IgD-negative memory B cell (primary cell): Measurements from ENCODE around the gene ZRANB1. TPM values are rescaled to one million over a fixed set of nuclear protein-coding genes. Genes with fewer than 3 reads are reported as not detected.

ENCODE experiments used
- H3K27ac Mint-ChIP-seq, 3 donors: one replicate each; pipeline ENCODE4 v1.8.0; 2020 to 2022; ENCODE audit warnings: mild to moderate bottlenecking in 3 of 3, mixed read lengths in 3 of 3, moderate library complexity in 1 of 3
- H3K27me3 Mint-ChIP-seq: one replicate; pipeline ENCODE4 v1.8.0; 2021; ENCODE audit warnings: mixed read lengths
- H3K36me3 Mint-ChIP-seq: one replicate; pipeline ENCODE4 v1.8.0; 2020; ENCODE audit warnings: mild to moderate bottlenecking, mixed read lengths
- H3K4me1 Mint-ChIP-seq, 3 donors: one replicate each; pipeline ENCODE4 v1.8.0; 2020 to 2022; ENCODE audit warnings: mixed read lengths in 3 of 3, mild to moderate bottlenecking in 1 of 3
- H3K4me3 Mint-ChIP-seq, 4 donors: one replicate each; pipeline ENCODE4 v1.8.0; 2020 to 2022; ENCODE audit warnings: mild to moderate bottlenecking in 4 of 4, mixed read lengths in 4 of 4, moderate library complexity in 3 of 4
- H3K9me3 Mint-ChIP-seq, 3 donors: one replicate each; pipeline ENCODE4 v1.8.0; 2020 to 2021; ENCODE audit warnings: mixed read lengths in 3 of 3, mild to moderate bottlenecking in 1 of 3
- polyA plus RNA-seq: library from polyadenylated mRNA; unstranded; fragments of 300-500 nt; fragmentation: Illumina TruSeq; gene quantifications from one replicate; pipeline ENCODE4 v1.2.3, GENCODE V29; 2021

The ZRANB1 gene
- polyA plus RNA-seq, 1 donor from 2014 or later = 8.4 TPM

- Mint-ChIP-seq H3K4me1 (no peaks in the 10 kb centered on the region), H3K27ac (no peak overlapping the region)
Observed at GRCh38 chr10:125006921-125007426, 65.1 kb downstream of the ZRANB1 start.

GRCh38 chr10:125007436-125007835 lies 65.5 kb downstream of the ZRANB1 start:
- H3K36me3 Mint-ChIP-seq = no peaks in the 10 kb centered on the region
- H3K4me3 Mint-ChIP-seq = no peak overlapping the region
- H3K27me3 Mint-ChIP-seq = peaks cover 11% of the 10 kb centered on the region
- H3K4me1 Mint-ChIP-seq = no peaks in the 10 kb centered on the region
- H3K27ac Mint-ChIP-seq = no peak overlapping the region
- H3K9me3 Mint-ChIP-seq = no peaks in the 10 kb centered on the region

More at GRCh38 chr10:125006921-125007426, 65.1 kb downstream of the ZRANB1 start:
- Mint-ChIP-seq H3K27me3 (peaks cover 9% of the 10 kb centered on the region), H3K4me3 (no peak overlapping the region), H3K9me3 (no peaks in the 10 kb centered on the region), H3K36me3 (no peaks in the 10 kb centered on the region)

GRCh38 chr10:125008689-125009638 lies 67.0 kb downstream of the ZRANB1 start:
- H3K9me3 Mint-ChIP-seq = no peaks in the 10 kb centered on the region
- no peak overlapping the region for H3K27ac Mint-ChIP-seq
- H3K4me1 Mint-ChIP-seq = no peaks in the 10 kb centered on the region
- H3K4me3 Mint-ChIP-seq = no peak overlapping the region
- peaks cover 15% of the 10 kb centered on the region for H3K27me3 Mint-ChIP-seq
- no peaks in the 10 kb centered on the region for H3K36me3 Mint-ChIP-seq

DNA sequence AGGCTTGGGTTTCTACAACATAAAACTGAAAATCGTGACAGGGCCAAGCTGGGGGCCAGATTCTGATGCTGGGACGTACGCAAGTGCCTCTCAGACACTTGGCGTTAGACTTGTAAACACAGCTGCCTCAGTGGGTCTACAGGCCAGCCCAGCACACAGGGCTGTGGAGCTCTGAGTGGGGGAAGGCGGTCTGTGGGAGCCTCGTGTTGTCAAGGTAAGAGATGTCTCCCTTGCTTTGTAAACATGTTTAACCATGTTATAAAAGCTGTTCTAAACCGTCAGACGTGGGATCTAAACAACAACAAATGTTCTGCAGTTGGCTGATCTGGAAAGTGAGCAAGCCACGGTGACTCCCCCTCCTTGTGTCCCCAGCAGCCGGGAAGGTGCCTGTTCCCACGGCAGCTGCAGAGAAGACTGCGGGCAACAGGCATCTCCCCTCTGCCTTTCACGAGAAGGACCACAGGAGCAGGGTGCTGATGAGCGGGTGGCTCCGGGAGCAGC lies 67.8 kb downstream of the ZRANB1 start:
- Mint-ChIP-seq H3K4me1 (no peaks in the 10 kb centered on the region), H3K4me3 (no peak overlapping the region), H3K36me3 (no peaks in the 10 kb centered on the region), H3K27ac (no peak overlapping the region), H3K27me3 (peaks cover 16% of the 10 kb centered on the region), H3K9me3 (no peaks in the 10 kb centered on the region)

GRCh38 chr10:125010362-125010761 lies 68.4 kb downstream of the ZRANB1 start:
- Mint-ChIP-seq H3K27ac (no peak overlapping the region), H3K27me3 (peaks cover 16% of the 10 kb centered on the region), H3K9me3 (no peaks in the 10 kb centered on the region), H3K4me3 (no peak overlapping the region), H3K36me3 (no peaks in the 10 kb centered on the region), H3K4me1 (no peaks in the 10 kb centered on the region)

DNA sequence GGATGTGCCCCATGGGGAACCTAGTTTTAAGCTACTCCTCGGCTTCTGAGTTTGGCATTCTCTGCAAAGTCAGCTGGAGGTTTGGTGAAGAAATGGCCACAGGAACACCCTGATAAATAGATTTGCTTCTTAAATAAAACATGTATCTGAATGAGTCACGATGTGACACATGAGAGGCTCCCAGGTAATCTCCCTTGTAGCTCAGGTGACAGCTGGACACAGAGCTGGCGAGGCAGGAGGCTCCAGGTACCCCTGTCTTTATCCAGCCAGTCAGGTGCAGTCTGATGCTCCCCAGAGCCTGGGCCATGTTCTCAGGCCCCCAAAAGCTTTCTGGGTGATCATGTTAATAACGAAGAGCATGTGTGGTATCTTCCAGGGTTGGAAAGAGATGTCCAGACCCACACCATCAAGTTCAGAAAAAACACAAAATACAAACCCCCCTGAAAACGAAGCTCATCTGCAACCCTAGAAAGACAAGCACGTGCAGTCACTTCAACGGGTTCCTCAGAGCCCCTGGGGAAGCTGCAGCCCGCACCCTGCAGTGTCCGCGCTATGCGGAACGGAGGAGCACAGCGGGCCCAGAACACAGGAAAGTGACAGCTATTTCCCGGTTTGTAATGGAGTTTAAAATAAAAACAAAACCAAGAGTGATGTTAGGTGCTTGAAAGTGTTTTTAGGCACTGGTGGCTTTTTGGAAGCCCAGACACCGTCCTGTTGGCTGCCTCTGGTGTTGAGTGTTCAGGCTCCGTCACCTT lies 69.4 kb downstream of the ZRANB1 start:
- H3K9me3 Mint-ChIP-seq = no peaks in the 10 kb centered on the region
- H3K4me3 Mint-ChIP-seq = no peak overlapping the region
- H3K27ac Mint-ChIP-seq = no peak overlapping the region
- no peaks in the 10 kb centered on the region for H3K36me3 Mint-ChIP-seq
- peaks cover 13% of the 10 kb centered on the region for H3K27me3 Mint-ChIP-seq
- H3K4me1 Mint-ChIP-seq = no peaks in the 10 kb centered on the region

DNA sequence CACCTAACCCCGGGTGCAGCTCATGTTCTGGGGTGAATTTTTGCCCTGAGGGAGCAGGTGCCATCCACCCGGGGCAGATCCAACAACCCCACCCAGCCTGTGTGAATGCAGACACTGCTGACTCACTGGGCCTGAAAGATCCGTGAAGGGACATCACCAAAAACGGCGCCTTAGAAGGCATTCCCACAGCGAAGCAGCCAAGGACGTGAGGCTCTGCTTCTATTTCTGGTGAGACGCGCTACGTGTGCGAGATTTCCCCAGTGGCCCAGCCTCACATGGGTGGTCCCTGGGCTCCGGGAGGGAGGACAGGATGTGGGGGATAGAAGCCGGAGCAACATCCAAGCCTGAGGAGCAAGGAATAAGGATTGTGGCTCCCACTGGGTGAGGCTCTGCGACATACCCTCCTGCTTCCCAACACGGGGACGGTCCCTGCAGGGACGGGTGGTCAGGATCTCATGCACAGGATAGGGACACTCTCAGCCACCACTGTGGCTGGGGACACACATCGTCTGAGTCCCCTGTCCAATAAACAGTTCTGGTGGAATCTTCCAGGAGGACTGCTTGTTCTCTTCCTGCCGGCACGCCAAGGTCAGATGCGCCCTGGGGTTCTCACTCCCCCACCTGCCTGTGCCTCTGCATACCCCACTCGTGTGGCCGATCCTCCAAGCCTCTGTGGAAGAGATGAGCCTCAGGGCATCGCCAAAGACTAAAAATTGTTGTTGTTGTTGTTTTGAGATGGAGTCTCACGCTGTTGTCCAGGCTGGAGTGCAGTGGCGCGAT lies 70.2 kb downstream of the ZRANB1 start:
- peaks cover 13% of the 10 kb centered on the region for H3K27me3 Mint-ChIP-seq

DNA sequence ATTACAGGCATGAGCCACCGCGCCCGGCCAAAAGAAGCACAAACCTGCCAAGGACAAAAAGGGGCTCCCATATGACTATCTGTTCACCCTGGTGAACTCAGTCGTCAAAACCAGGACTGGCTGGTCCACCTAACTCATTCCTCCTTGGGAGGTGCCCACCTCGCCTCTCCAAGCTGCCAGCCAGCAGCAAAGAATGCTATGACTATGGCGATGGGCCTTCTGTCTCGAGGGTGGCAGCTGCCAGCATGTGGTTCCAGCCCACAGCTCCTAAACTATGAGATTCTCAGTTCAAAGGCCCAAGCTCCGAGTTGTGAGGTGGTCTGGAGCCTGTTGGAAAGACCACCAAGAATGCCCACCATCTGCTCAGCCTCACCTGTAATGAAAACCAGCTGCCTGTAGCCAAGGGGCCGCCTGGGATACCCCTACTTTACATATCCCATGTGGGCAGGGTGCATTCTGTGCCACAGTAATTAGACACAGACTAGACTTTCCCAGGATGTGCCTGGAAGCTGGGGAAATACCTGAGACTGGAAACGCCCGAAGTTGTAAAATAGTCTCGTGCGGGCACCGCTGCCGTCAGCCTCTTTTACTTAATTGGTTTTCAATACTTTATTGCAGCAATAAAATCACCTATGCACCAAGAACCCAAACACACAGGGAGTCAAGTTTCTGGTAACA lies 71.1 kb downstream of the ZRANB1 start:
- Mint-ChIP-seq H3K4me3 (no peak overlapping the region), H3K4me1 (no peaks in the 10 kb centered on the region), H3K9me3 (peaks cover 0 to 1% (median 0%) of the 10 kb centered on the region in 3 donors)

More for the DNA sequence above, 70.2 kb downstream of the ZRANB1 start:
- Mint-ChIP-seq H3K9me3 (peaks cover 0 to 1% (median 0%) of the 10 kb centered on the region in 3 donors), H3K36me3 (no peaks in the 10 kb centered on the region), H3K4me1 (no peaks in the 10 kb centered on the region), H3K27ac (no peak overlapping the region), H3K4me3 (no peak overlapping the region)

GRCh38 chr10:125013529-125013872 lies 71.6 kb downstream of the ZRANB1 start:
- Mint-ChIP-seq H3K4me1 (no peaks in the 10 kb centered on the region), H3K36me3 (no peaks in the 10 kb centered on the region), H3K9me3 (peaks cover 0 to 1% (median 0%) of the 10 kb centered on the region in 3 donors), H3K27ac (no peak overlapping the region), H3K27me3 (peaks cover 23% of the 10 kb centered on the region), H3K4me3 (no peak overlapping the region)

More for the DNA sequence above, 71.1 kb downstream of the ZRANB1 start:
- Mint-ChIP-seq H3K27ac (no peak overlapping the region), H3K27me3 (peaks cover 19% of the 10 kb centered on the region), H3K36me3 (no peaks in the 10 kb centered on the region)

GRCh38 chr10:125014086-125014830 lies 72.3 kb downstream of the ZRANB1 start:
- Mint-ChIP-seq H3K27ac (no peak overlapping the region), H3K9me3 (peaks cover 0 to 2% (median under 1%) of the 10 kb centered on the region in 3 donors), H3K4me1 (no peaks in the 10 kb centered on the region)

GRCh38 chr10:125014836-125015355 lies 73.0 kb downstream of the ZRANB1 start:
- H3K27ac Mint-ChIP-seq = no peak overlapping the region
- H3K36me3 Mint-ChIP-seq = no peaks in the 10 kb centered on the region
- no peaks in the 10 kb centered on the region for H3K4me1 Mint-ChIP-seq
- peaks cover 25% of the 10 kb centered on the region for H3K27me3 Mint-ChIP-seq
- H3K4me3 Mint-ChIP-seq = no peak overlapping the region
- peaks cover 3 to 7% (median 6%) of the 10 kb centered on the region in 3 donors for H3K9me3 Mint-ChIP-seq

More at GRCh38 chr10:125014086-125014830, 72.3 kb downstream of the ZRANB1 start:
- Mint-ChIP-seq H3K36me3 (no peaks in the 10 kb centered on the region), H3K4me3 (peak overlapping the region in 1 of 4 donors; percentile 27), H3K27me3 (peaks cover 23% of the 10 kb centered on the region)

DNA sequence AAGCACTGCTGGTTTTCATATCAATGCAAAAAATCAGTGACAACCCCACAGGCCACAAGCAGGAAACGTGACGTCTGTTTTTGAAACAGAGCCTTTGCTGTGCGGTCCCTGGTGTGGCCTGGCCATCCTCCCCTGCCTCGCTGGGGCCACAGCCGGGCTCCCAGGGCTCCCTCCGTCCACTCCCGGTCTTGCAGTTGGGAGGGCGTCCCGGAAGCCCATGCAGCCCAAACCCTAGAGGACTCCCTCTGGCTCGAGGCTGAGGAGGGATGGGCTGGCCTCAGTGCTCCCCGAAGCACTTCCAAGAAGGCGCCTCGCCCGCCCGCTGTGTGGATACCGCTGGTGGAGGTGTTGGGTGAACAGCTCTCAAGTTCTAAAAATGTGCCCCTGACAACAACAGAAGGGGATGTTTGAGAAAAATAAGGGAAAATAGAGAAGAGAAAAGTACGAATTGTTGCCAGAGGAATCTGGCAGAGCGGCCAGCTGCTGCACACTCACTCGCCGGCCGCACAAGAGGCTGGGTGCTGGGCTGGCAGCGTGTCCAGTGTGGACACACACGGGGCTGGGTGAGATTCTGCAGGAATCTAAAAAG lies 73.5 kb downstream of the ZRANB1 start:
- Mint-ChIP-seq H3K4me3 (no peak overlapping the region), H3K9me3 (peaks cover 3 to 8% (median 6%) of the 10 kb centered on the region in 3 donors), H3K27me3 (peaks cover 24% of the 10 kb centered on the region), H3K36me3 (no peaks in the 10 kb centered on the region), H3K27ac (no peak overlapping the region), H3K4me1 (no peaks in the 10 kb centered on the region)

DNA sequence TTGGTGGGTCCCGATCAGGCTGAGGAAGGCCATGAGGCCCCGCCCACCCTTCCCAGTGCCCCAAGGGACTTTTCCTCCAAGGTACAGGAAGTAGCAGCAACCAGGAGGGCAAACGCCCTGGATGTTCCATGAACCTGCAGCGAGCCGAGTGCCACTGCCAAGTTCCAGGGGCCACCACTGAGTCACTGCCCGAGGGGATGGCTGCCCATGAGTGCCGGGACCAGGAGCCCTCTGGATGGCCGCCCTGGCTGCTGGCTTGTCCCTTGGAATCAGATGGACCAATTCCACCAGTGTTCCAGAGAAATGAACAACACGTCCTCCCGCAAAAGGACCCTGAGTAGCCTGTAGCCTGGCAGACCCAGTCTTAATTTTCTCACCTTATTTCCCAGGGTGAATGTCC lies 74.2 kb downstream of the ZRANB1 start:
- Mint-ChIP-seq H3K9me3 (peaks cover 3 to 8% (median 6%) of the 10 kb centered on the region in 3 donors), H3K36me3 (no peaks in the 10 kb centered on the region), H3K4me1 (no peaks in the 10 kb centered on the region), H3K4me3 (no peak overlapping the region), H3K27me3 (peaks cover 23% of the 10 kb centered on the region), H3K27ac (no peak overlapping the region)
